GM12891 (cell line): ENCODE data around the gene LAT.

Source experiments
- POLR2A ChIP-seq: IDR thresholded peaks from 2 replicates; pipeline ENCODE4 v1.6.1; 2011; ENCODE audit warnings: low read depth, low read length, control low read depth
- POLR2AphosphoS5 ChIP-seq: IDR thresholded peaks from 2 replicates; pipeline ENCODE4 v1.6.1; 2011; ENCODE audit warnings: low read depth, low read length, control low read depth
- TAF1 ChIP-seq: IDR thresholded peaks from 2 replicates; pipeline ENCODE4 v1.6.1; 2011; ENCODE audit warnings: low read depth, low read length, control low read depth

DNA sequence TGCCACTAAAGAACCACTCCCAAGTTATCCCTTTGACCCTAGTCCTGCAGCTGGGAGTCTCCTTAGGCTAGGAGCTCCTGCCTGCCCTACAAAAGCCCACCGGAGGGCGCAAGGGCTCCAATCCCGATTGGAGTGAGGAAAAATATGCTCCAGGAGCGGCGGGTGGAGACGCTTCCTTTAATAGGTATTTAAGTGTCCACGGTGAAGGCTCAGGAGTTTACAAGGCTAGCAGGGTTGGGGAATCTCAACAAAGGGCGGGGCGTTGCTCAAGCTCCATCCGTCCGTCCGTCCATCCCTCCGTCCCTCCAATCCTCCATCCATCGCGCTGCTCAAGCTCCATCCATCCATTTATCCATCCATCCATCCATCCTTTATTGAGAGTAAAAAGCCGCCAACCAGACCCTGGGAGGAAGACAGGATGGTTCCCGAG lies 10.8 kb upstream of the LAT start:
- no peak for TF ChIP-seq POLR2A
- TF ChIP-seq TAF1, result no peak
- no peak for TF ChIP-seq POLR2AphosphoS5
